Neural cell (in vitro differentiated cells): ENCODE measurements around the gene PWWP2B. TPM values are rescaled to one million over a fixed set of nuclear protein-coding genes. Genes with fewer than 3 reads are reported as not detected.

Experiments
- H2AFZ ChIP-seq: fragments of 200-600, 300-800 bp; sonication (generic), shearing (Covaris generic); 2 replicates; pipeline ENCODE4 v1.6.0; 2014; ENCODE audit warnings: low read depth, mild to moderate bottlenecking, antibody characterized with exemption, low read length, moderate library complexity
- H3F3A ChIP-seq: fragments of 200-600 bp; shearing (Covaris generic); 2 replicates; pipeline ENCODE4 v1.6.1; 2016; ENCODE audit warnings: mild to moderate bottlenecking, moderate library complexity, mixed read lengths, antibody characterized with exemption, low read length; ENCODE audit not compliant: insufficient read depth, poor library complexity, severe bottlenecking
- H3K27ac ChIP-seq: fragments of 200-600, 300-800 bp; sonication (generic), shearing (Covaris generic); 2 replicates; pipeline ENCODE4 v1.5.1; 2014; ENCODE audit warnings: mild to moderate bottlenecking, low read length, moderate library complexity
- H3K27me3 ChIP-seq: fragments of 300-800, 200-600 bp; sonication (generic), shearing (Covaris generic); 2 replicates; pipeline ENCODE4 v1.6.0; 2014; ENCODE audit warnings: mild to moderate bottlenecking, low read depth, low read length, moderate library complexity; ENCODE audit not compliant: insufficient read depth
- H3K36me3 ChIP-seq: fragments of 300-800, 200-600 bp; sonication (generic), shearing (Covaris generic); 2 replicates; pipeline ENCODE4 v1.5.1; 2014; ENCODE audit warnings: mild to moderate bottlenecking, antibody characterized with exemption, low read length, moderate library complexity; ENCODE audit not compliant: insufficient read depth
- H3K4me2 ChIP-seq: fragments of 300-800, 200-600 bp; sonication (generic), shearing (Covaris generic); 2 replicates; pipeline ENCODE4 v1.6.0; 2014; ENCODE audit warnings: mild to moderate bottlenecking, low read length
- H3K4me3 ChIP-seq: fragments of 300-800, 200-600 bp; sonication (generic), shearing (Covaris generic); 2 replicates; pipeline ENCODE4 v1.5.1; 2014; ENCODE audit warnings: mild to moderate bottlenecking, low read length, moderate library complexity
- H3K79me2 ChIP-seq: fragments of 200-600 bp; shearing (Covaris generic); replicated peaks from 2 replicates; pipeline ENCODE4 v1.6.0; 2014; ENCODE audit warnings: mild to moderate bottlenecking, low read length, moderate library complexity; ENCODE audit not compliant: insufficient read depth
- H3K9ac ChIP-seq: fragments of 300-800, 200-600 bp; sonication (generic), shearing (Covaris generic); 2 replicates; pipeline ENCODE4 v1.6.1; 2016; ENCODE audit warnings: mild to moderate bottlenecking, low read length, mixed read lengths
- H3K9me2 ChIP-seq: fragments of 200-600 bp; shearing (Covaris generic); 2 replicates; pipeline ENCODE4 v1.6.1; 2016; ENCODE audit warnings: mild to moderate bottlenecking, low read length, mixed read lengths; ENCODE audit not compliant: insufficient read depth
- H3K9me3 ChIP-seq: fragments of 200-600, 300-800 bp; sonication (generic), shearing (Covaris generic); 2 replicates; pipeline ENCODE4 v1.6.1; 2016; ENCODE audit warnings: mild to moderate bottlenecking, mixed run types, low read length, moderate library complexity, mixed read lengths
- H4K20me1 ChIP-seq: fragments of 200-600 bp; shearing (Covaris generic); 2 replicates; pipeline ENCODE4 v1.6.1; 2016; ENCODE audit warnings: mild to moderate bottlenecking, mixed run types; ENCODE audit not compliant: insufficient read depth
- EP300 ChIP-seq: fragments of 450-650 bp; conservative IDR thresholded peaks from 2 replicates; pipeline ENCODE4 v1.6.1; 2014; ENCODE audit warnings: antibody characterized with exemption, mild to moderate bottlenecking, moderate library complexity; ENCODE audit not compliant: poor library complexity, severe bottlenecking
- EZH2 ChIP-seq: fragments of 200-600, 300-800 bp; shearing (Covaris generic), sonication (generic); IDR thresholded peaks from 2 replicates; pipeline ENCODE4 v1.6.1; 2014; ENCODE audit warnings: antibody characterized with exemption, low read length, borderline replicate concordance, mild to moderate bottlenecking; ENCODE audit not compliant: insufficient read depth, poor library complexity, severe bottlenecking
- MXI1 ChIP-seq: fragments of 450-650 bp; conservative IDR thresholded peaks from 2 replicates; pipeline ENCODE4 v1.6.1; 2014; ENCODE audit warnings: antibody characterized with exemption, mild to moderate bottlenecking; ENCODE audit not compliant: poor library complexity, severe bottlenecking
- POLR2AphosphoS5 ChIP-seq: IDR thresholded peaks from 2 replicates; pipeline ENCODE4 v1.6.1; 2012
- RAD21 ChIP-seq: fragments of 450-650 bp; conservative IDR thresholded peaks from 2 replicates; pipeline ENCODE4 v1.6.1; 2014; ENCODE audit warnings: antibody characterized with exemption, mild to moderate bottlenecking, moderate library complexity
- REST ChIP-seq: IDR thresholded peaks from 2 replicates; pipeline ENCODE4 v1.6.1; 2012; ENCODE audit warnings: borderline replicate concordance
- SMC3 ChIP-seq: fragments of 450-650 bp; conservative IDR thresholded peaks from 2 replicates; pipeline ENCODE4 v1.6.1; 2014; ENCODE audit warnings: antibody characterized with exemption, mild to moderate bottlenecking, moderate library complexity; ENCODE audit not compliant: poor library complexity
- TAF1 ChIP-seq: IDR thresholded peaks from 2 replicates; pipeline ENCODE4 v1.6.1; 2012; ENCODE audit warnings: low read depth
- polyA plus RNA-seq: library from polyadenylated mRNA; depleted of rRNA; stranded (reverse); fragments of >200 nt; gene quantifications from 2 replicates; pipeline ENCODE4 v1.2.3, GENCODE V29; 2014
- TF ChIP-seq, protein P1 (sequence below): fragments of 450-650 bp; IDR thresholded peaks from 2 replicates; pipeline ENCODE4 v1.5.1; 2014; ENCODE audit warnings: antibody characterized with exemption, mild to moderate bottlenecking, moderate library complexity; ENCODE audit not compliant: poor library complexity, severe bottlenecking

PWWP2B gene
- polyA plus RNA-seq, 1 donor from 2014 or later = 13.0 TPM

DNA sequence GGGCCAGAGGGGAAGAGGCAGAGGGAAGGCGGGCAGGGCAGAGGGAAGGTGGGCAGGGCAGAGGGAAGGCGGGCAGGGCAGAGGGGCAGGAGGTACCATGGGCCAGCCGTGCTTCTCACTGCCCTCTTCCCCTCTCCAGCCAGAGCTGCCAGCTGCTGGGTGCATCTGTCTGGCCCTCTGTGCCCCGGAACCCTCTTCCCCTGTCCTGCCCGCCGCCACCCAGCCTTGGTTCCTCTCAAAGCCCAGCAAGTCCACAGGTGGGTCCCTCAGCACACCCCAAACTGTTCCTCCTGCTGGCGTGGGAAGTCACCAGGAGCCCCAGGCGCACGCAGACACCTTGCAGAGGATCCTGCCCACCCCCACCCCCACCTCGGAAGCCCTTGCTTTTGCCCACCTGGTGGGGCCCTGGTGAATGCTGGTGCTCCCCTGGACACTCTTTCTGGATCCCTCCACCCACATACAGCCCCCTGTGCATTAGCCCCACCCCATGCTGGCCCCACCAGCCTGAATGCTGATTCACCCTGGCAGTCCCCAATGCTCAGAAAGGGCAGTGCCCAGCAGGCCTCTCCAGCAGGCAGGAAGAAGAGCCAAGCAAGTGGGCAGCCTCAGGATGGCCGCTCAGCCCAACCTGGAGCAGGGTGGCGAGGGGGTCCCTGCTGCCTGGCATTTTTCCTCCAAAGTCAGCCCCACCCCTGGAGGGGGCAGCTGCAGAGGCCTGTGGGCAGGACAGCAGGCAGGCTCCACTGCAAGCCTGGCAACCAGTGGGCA is 1.9 kb upstream of the PWWP2B start:
- Histone ChIP-seq H3K9me2 (no peaks in the 10 kb centered on the region), H3K36me3 (no peaks in the 10 kb centered on the region), H2AFZ (no peak overlapping the region), H3K4me3 (peak overlapping the region; percentile 73), H3K9me3 (no peaks in the 10 kb centered on the region), H3K27ac (no peak overlapping the region), H3K4me2 (no peak overlapping the region), H4K20me1 (no peaks in the 10 kb centered on the region), H3K27me3 (no peaks in the 10 kb centered on the region), H3F3A (no peaks in the 10 kb centered on the region), H3K79me2 (peaks cover 6% of the 10 kb centered on the region), H3K9ac (peak overlapping the region; percentile 74)
- TF ChIP-seq SMC3 (no peak), RAD21 (no peak), TAF1 (no peak), MXI1 (no peak), EP300 (no peak), POLR2AphosphoS5 (no peak), REST (no peak), EZH2 (no peak)
- TF ChIP-seq, protein P1, sequence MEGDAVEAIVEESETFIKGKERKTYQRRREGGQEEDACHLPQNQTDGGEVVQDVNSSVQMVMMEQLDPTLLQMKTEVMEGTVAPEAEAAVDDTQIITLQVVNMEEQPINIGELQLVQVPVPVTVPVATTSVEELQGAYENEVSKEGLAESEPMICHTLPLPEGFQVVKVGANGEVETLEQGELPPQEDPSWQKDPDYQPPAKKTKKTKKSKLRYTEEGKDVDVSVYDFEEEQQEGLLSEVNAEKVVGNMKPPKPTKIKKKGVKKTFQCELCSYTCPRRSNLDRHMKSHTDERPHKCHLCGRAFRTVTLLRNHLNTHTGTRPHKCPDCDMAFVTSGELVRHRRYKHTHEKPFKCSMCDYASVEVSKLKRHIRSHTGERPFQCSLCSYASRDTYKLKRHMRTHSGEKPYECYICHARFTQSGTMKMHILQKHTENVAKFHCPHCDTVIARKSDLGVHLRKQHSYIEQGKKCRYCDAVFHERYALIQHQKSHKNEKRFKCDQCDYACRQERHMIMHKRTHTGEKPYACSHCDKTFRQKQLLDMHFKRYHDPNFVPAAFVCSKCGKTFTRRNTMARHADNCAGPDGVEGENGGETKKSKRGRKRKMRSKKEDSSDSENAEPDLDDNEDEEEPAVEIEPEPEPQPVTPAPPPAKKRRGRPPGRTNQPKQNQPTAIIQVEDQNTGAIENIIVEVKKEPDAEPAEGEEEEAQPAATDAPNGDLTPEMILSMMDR = no peak

GRCh38 chr10:132395704-132396493 is 1.1 kb upstream of the PWWP2B start:
- Histone ChIP-seq H3K9me3 (no peaks in the 10 kb centered on the region), H3K36me3 (no peaks in the 10 kb centered on the region), H3K9ac (peak overlapping the region; percentile 74), H3K27ac (no peak overlapping the region), H3K9me2 (no peaks in the 10 kb centered on the region), H3K79me2 (peaks cover 6% of the 10 kb centered on the region), H3K4me3 (peak overlapping the region; percentile 73), H3F3A (no peaks in the 10 kb centered on the region), H4K20me1 (no peaks in the 10 kb centered on the region), H3K27me3 (no peaks in the 10 kb centered on the region), H3K4me2 (peak overlapping the region; percentile 48), H2AFZ (no peak overlapping the region)
- TF ChIP-seq RAD21 (no peak), POLR2AphosphoS5 (no peak), EZH2 (no peak), REST (no peak), TAF1 (no peak), MXI1 (no peak), EP300 (no peak), SMC3 (no peak)
- TF ChIP-seq, protein P1 = no peak
